Measurements from ENCODE around the gene TPRG1. TPM values are rescaled to one million over a fixed set of nuclear protein-coding genes. Genes with fewer than 3 reads are reported as not detected.

Gene TPRG1
- total RNA-seq, 4 donors from 2014 or later: 2.8 to 4.3 (median 3.1) TPM

GRCh38 chr3:189225431-189225830 lies 53.7 kb downstream of the TPRG1 start:
- intact Hi-C loops (cut with DNase I): no loop called here
- 72% methylated on average over 3 of the region's 3 CpGs for WGBS
- Histone ChIP-seq H3K27ac (replicated peaks in 1 of 4) (no peak overlapping the region), H3K4me3 (no peak overlapping the region), H3K4me1 (no peaks in the 10 kb centered on the region), H3K9me3 (no peaks in the 10 kb centered on the region), H3K36me3 (no peaks in the 10 kb centered on the region), H3K27me3 (no peaks in the 10 kb centered on the region)
- no peak for DNase-seq (ENCODE audit: extremely low spot score)
- no peak for TF ChIP-seq EP300 (IDR thresholded peaks at IDR 0.05)

- H3K4me3 ChIP-seq: no peak overlapping the region
- no peaks in the 10 kb centered on the region for H3K36me3 ChIP-seq
- no peaks in the 10 kb centered on the region for H3K4me1 ChIP-seq
- 80% methylated on average over 3 of the region's 3 CpGs for WGBS
- no peaks in the 10 kb centered on the region for H3K9me3 ChIP-seq
- H3K27ac ChIP-seq (replicated peaks in 1 of 4): no peak overlapping the region
- no peak for DNase-seq (ENCODE audit: extremely low spot score)
- H3K27me3 ChIP-seq: no peaks in the 10 kb centered on the region
- intact Hi-C loops (cut with DNase I): no loop called here
- TF ChIP-seq POLR2A (IDR thresholded peaks at IDR 0.05; ENCODE audit: low read depth) (no peak), POLR2AphosphoS5 (IDR thresholded peaks at IDR 0.05) (no peak), CTCF (IDR thresholded peaks at IDR 0.05) (no peak), EP300 (IDR thresholded peaks at IDR 0.05) (no peak)
These were observed 55.5 kb downstream of the TPRG1 start for GRCh38 chr3:189227249-189227648.

- no peaks in the 10 kb centered on the region for H3K36me3 ChIP-seq
- H3K27me3 ChIP-seq: no peaks in the 10 kb centered on the region
- no peak overlapping the region for H3K4me3 ChIP-seq
- no peaks in the 10 kb centered on the region for H3K9me3 ChIP-seq
- no peaks in the 10 kb centered on the region for H3K4me1 ChIP-seq
- WGBS: 69% methylated on average over 5 of the region's 5 CpGs
- H3K27ac ChIP-seq (replicated peaks in 1 of 4): no peak overlapping the region
- no peak for DNase-seq (ENCODE audit: extremely low spot score)
- TF ChIP-seq CTCF (IDR thresholded peaks at IDR 0.05): no peak
- intact Hi-C loops (cut with DNase I): no loop called here
These were observed 57.5 kb downstream of the TPRG1 start for GRCh38 chr3:189229196-189229828.

GRCh38 chr3:189232790-189233189 lies 61.0 kb downstream of the TPRG1 start:
- no peaks in the 10 kb centered on the region for H3K27me3 ChIP-seq
- no peaks in the 10 kb centered on the region for H3K36me3 ChIP-seq
- intact Hi-C loops (cut with DNase I): no loop called here
- DNase-seq (ENCODE audit: extremely low spot score): no peak
- TF ChIP-seq POLR2AphosphoS5 (IDR thresholded peaks at IDR 0.05): no peak
- H3K27ac ChIP-seq (replicated peaks in 1 of 4): no peak overlapping the region
- no peak overlapping the region for H3K4me3 ChIP-seq
- no peaks in the 10 kb centered on the region for H3K4me1 ChIP-seq
- no peaks in the 10 kb centered on the region for H3K9me3 ChIP-seq
- WGBS: 60% methylated on average over 3 of the region's 3 CpGs

GRCh38 chr3:189233225-189233858 lies 61.6 kb downstream of the TPRG1 start:
- no peaks in the 10 kb centered on the region for H3K27me3 ChIP-seq
- H3K27ac ChIP-seq (replicated peaks in 1 of 4): no peak overlapping the region
- DNase-seq (ENCODE audit: extremely low spot score): no peak
- no peak for TF ChIP-seq POLR2AphosphoS5 (IDR thresholded peaks at IDR 0.05)
- TF ChIP-seq CTCF (IDR thresholded peaks at IDR 0.05): peak; percentile 41 to 63 (median 49)
- TF ChIP-seq POLR2A (IDR thresholded peaks at IDR 0.05; ENCODE audit: low read depth): no peak
- no peaks in the 10 kb centered on the region for H3K4me1 ChIP-seq
- intact Hi-C loops (cut with DNase I): no loop called here
- WGBS: 50% methylated on average over 5 of the region's 5 CpGs
- H3K9me3 ChIP-seq: no peaks in the 10 kb centered on the region
- H3K36me3 ChIP-seq: no peaks in the 10 kb centered on the region
- no peak overlapping the region for H3K4me3 ChIP-seq

- 83% methylated on average over 2 of the region's 2 CpGs for WGBS
- intact Hi-C loops (cut with DNase I): no loop called here
- no peak for DNase-seq (ENCODE audit: extremely low spot score)
- Histone ChIP-seq H3K36me3 (no peaks in the 10 kb centered on the region), H3K27ac (replicated peaks in 1 of 4) (no peak overlapping the region), H3K9me3 (no peaks in the 10 kb centered on the region), H3K4me3 (no peak overlapping the region), H3K27me3 (no peaks in the 10 kb centered on the region), H3K4me1 (no peaks in the 10 kb centered on the region)
- TF ChIP-seq CTCF (IDR thresholded peaks at IDR 0.05) (no peak), POLR2A (IDR thresholded peaks at IDR 0.05; ENCODE audit: low read depth) (no peak), EP300 (IDR thresholded peaks at IDR 0.05) (no peak), POLR2AphosphoS5 (IDR thresholded peaks at IDR 0.05) (no peak)
These were observed 63.4 kb downstream of the TPRG1 start for GRCh38 chr3:189235214-189235613.
